NCI-H1092 (cell line): ENCODE data around the gene USH1C.

Source experiments
- DNase-seq: peaks from one replicate; lab custom pipeline; 2025; lab: John Stamatoyannopoulos, UW

USH1C gene

DNA sequence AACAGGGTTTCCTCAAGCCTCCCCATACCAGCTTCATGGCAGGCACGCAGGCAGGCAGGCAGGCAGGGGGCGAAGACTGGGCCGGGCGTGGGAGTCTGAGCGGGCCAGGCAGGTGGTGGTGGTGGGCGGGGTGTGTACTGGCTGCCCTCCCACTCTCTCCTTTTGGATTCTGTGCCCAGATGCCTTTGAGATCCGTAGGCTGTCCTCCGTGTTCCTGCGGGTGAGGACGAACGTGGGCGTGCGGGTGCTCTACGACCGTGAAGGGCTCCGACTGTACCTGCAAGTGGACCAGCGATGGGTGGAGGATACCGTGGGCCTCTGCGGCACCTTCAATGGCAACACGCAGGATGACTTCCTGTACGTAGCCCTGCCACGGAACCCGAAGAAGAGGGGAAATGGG is 25.8 kb upstream of the USH1C start:
- DNase-seq = no peak

DNA sequence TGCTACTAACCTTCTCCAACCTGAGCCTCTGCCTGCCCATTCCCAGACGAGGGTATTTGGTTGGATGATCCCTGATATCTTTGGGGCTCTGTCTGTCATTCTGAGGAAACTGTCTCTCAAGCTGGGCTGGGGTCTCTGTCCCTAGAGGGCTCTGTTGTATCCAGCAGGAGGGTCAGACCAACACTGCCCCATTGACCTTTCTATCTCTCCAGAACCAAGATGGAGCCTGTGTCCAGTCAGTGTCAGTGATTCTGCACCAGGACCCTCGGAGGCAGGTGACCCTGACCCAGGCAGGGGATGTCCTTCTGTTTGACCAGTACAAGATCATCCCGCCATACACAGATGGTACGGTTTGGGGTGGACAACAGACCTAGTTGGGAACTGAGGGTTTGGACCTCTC is 24.7 kb upstream of the USH1C start:
- no peak for DNase-seq

DNA sequence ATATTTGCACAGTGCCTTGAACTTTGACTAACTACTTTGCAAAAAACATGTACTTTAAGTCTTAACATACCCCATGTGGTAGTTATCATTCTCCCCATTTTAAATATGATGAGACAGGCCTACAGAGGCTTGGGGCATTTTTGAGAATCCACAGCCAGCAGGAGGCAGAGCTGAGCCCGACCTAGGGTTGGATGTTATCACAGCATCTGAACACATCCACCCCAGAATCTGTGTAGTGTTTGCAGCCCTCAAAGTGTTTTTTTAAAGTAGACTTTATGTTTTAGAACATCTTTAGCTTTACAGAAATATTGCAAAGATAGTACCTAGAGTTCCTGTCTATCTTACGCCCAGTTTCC is 20.4 kb upstream of the USH1C start:
- DNase-seq = no peak

DNA sequence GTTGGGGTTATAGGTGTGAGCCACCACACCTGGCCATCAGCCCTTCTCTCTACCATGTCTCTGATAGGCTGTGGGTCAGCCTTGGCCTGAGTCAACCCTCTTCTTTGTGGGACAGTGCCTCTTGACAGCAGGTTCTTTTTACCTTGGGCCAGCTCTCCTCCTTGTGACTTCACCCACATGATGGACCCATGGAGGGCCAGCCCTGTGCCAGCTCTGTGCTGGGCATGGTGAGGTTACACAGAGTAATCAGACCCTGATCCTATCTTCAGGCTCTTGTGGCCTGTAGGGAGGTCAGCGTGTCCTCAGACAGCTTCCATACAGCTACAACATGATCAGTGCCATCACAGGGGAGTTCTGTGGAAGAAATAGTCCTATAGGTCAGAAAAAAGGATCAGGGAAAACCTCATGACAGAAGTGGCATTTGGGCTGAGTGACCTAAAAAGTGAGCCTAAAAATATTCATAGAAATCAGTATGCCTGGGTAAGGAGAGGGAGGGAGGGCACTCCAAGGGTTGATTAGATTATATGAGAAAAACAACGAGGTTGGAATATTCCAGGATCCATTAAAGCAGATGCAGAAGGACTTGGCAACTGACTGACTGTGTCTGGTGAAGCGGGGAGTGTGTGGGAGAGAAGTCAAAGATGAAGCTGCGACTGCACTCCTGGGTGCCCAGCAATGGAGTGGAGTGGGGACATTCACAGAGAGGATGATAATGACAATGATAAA is 19.9 kb upstream of the USH1C start:
- DNase-seq = no peak

DNA sequence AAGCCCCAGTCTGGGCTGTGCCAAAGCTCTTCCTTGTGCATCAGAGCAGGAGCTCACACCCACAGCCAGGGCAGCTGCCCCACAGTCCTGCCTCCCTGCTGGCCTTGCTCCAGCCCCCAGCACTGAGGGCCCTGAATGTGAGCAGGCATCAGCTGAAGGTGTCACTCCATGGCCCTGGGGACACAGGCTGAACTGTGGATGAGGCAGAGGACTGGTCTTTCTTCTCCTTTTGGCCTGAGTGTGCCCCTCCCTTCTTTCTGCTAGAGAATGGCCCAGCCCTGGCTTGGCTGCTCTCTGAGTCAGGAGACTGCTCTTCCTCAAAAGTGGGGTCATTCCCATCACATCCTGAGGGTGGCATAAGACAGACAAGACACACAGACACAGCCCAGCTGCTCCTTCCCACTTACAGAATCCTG is 19.0 kb upstream of the USH1C start:
- no peak for DNase-seq

DNA sequence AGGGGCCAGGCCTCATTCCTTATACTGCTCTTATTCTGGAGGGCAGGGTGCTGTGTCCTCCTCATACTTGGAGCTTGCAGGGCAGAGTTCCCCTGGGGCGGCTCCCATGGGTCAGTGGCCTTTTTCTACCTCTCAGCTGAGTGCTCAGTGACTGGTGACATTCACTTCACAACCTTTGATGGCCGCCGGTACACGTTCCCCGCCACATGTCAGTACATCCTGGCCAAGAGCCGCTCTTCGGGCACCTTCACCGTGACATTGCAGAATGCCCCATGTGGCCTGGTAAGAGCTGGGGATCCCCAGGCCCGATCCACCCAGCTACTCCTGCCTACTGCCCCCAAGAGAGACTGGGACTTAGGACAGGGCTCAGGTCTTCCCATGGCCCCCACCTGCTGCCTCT is 17.3 kb upstream of the USH1C start:
- no peak for DNase-seq

DNA sequence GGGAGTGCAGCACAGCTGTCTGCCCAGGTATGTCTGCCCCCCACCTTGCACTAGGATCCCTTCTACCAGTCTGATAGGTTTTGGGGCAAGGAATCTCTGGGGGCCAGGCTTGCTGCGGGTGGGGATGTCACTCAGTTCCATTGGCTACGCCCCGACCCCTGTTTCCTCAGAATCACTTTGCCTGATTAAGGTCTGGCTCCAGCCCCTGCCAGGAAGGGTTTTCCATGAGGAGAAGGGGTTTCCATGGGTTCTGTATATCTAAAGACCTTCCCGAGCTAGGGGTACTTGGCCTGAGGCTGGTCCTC is 16.8 kb upstream of the USH1C start:
- DNase-seq = no peak

DNA sequence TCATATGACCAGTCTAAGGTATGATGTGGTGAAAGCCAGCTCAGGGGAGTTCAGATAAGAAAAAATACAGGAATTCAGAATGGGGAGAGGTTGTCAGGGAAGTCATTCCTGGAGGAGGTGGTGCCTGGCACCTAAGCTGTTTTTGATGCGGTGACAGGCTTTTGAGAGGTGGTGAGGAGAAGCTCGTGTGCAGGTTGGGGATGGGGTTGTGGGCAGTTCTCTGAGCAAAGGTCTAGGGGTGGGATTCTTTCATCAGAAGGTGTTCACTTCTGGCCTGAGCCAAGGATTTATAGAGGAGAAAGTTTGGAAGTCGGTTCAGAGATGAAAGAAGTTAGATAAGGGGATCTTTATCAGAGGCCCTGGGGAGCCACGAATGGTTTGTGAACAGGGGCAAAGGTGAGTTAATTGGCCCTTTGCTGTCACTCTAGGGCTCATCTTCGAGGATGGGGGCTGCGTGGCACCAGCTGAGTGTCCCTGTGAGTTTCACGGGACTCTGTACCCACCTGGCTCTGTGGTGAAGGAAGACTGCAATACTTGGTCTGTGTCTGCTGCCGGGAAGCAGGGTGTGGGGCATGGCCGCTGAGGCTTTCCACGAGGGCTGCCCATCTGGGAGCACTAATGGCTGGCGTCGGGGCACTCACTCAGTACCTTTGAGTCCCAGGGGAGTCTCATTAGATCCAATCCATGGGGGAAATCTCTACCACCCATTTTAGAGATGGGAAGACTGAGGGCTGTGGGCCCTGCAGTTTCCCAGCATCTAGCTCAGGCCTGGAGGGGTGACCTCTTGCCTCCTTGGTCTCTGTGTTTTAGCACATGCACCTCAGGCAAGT is 16.3 kb upstream of the USH1C start:
- DNase-seq = no peak

DNA sequence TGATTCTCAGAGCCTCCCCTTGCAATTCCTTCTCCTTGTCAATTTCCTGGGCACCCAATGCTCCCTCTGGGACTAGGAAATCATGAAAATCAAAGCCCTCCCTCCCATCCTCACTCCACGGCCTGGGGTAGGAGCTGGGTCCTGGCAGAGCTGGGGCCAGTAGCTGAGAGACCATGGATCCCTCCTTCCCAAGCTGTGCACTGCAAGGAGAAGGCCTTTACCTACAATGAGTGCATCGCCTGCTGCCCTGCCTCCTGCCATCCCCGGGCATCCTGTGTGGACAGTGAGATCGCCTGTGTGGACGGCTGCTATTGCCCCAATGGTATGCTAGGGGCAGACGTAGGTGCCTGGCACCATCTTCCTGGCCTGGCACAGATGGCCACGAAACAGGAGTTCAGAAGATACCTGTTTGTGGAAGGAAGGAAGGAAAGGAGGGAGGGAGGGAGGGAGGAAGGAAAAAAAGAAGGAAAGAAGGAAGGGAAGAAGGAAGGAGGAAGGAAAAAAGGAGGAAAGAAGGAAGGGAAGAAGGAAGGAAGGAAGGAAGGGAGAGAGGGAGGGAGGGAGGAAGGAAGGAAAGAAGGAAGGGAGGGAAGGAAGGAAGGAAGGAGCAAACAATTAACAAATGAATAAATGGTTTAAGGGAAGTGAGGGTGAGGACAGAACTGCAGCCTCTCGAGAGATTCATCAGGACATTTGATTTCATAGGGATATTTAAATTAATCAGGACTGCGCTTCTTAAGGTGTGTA is 15.3 kb upstream of the USH1C start:
- DNase-seq = no peak

DNA sequence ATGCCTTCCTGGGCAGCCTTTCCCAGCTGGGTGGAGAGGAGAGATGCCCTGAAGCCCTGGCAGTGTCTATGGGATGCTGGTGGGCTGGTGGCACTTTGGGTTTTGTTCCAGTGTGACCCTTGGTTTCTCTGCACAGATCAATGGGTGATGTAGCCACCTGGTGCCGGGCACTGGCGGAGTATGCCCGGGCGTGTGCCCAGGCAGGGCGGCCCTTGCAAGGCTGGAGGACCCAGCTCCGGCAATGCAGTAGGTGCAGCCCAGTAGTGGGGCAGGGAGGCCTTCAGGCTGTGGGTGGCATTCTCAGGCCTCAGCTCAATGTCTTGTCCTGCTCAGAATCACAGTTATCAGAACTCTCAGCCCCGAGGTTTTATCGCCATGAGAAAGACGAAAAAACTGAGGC is 14.7 kb upstream of the USH1C start:
- DNase-seq = no peak

DNA sequence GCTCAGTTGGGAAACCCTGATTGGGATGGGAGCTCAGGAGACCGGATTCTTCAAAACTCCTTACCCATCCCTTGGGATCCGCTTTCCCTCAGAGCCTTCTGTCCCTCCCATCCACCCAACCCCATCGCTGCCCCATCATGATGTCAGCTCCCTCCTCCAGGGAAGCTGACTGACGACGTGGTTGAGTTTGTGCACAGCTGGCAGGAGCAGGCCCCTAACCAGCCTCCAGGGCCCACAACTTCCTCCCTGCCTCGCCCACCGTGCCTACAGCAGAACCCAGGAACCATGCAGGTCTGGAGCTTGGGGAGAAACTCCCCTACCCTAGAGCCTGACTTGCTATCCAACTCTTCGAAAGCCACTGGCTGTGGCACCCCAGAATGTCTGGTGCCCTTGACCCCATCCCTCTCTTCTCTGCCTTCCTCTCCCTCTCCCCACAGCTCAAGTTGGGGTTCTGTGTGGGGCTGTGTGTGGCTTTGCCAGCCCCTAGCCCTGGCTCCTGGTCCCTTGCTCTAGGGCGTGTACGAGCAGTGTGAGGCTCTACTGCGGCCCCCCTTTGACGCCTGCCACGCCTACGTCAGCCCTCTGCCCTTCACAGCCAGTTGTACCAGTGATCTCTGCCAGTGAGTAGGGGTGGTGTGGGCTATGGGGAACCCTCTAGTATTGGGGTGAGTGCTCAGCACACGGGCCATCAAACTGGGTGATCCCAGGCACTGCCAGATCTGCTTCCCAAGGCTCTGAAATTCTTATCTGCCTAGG is 14.0 kb upstream of the USH1C start:
- no peak for DNase-seq

DNA sequence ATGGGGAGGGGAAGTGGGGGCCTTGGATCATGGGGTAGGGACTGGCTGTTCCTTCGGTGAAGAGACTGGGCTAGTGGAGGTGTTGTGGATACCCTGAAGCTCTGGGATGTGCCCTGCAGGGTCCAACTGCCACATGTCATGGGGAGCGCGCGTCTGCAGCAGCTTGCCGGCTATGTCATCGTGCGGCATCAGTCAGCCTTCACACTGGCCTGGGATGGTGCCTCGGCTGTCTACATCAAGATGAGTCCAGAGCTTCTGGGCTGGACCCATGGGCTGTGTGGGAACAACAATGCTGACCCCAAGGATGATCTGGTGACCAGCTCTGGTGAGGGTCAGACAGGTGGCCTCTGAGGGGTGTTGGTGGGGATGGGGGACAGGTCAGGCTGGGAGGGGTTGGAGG is 12.8 kb upstream of the USH1C start:
- no peak for DNase-seq

DNA sequence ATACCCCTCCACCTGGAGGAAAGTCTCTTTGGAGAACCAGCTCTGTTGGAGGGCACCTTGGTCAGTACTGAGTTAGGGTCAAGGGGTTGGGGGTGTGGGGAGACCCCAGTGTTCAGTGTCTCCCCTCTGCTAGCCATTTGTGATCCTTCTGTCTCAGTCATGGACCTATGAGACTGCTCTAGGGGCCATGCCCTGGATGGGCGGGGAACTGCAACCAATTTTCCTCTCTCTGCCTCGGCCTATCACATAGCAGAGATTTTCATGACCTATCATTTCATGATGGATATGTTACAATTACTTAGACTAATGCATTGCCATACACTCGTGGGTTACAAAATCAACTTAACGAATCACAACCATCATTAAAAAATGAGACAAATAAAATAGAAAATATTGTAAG is 10.3 kb upstream of the USH1C start:
- no peak for DNase-seq

DNA sequence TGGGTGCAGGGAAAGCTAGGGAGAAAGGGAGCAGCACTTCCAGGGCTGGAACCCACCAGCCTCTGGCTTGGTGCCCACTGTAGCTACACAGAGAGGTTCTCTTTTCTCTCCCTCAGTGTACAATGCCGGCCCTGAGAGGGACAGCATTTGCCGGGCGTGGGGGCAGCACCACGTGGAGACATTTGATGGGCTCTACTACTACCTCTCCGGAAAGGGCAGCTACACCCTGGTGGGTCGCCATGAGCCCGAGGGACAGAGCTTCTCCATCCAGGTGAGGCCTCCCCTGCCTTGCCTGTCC is 9.0 kb upstream of the USH1C start:
- DNase-seq = no peak

DNA sequence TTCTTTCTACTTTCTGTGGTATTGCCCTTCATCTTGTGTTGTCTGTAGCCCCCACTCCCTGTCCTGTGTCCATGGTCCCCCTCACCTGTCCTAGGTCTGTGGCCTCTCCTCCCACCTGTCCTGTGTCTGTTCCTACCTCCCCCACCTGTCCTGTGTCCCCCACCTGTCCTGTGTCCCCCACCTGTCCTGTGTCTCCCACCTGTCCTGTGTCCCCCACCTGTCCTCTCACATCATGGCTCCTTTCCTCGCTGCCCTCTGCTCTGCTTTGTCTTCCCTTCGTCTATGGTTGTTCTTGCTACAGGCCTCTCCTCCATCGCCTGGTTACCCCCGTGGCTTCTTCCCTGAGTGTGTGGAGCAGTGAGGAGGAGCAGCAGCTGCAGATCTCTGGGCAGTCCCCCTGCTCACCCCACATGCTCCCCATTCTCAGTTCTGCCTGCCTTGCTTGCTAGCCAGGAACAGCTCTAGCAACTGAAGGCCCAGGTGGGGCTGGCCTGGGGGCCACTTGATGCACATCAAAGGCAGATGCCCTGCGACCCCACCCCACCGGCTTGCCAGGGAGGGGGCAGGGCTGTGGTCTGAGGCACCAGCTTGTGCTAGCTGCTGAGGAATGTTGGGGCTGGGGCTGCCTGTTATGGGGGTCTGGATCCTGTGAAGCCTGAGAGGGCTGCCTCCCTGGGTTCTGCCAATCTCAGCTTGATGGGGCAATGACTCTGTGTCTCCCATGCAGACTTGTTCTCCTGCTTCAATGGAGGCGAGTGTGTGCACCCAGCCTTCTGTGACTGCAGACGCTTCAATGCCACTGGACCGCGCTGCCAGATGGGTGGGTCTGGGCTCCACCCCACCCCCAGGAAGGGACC is 8.4 kb upstream of the USH1C start:
- no peak for DNase-seq

DNA sequence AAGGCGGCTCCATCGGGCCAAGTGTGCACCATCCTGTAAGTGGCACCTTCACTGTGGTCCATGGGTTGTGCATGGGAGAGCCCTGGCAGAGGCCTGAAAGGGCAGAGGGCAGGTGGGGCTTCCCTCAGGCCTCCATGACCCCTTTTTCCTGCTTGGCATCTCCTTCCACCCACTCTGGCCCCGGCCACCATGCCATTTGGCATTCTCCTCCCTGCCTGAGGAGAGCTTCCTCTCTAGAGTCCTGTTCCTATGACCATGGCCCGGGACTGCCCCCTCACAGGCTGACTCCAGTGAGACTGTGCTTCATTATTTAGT is 7.8 kb upstream of the USH1C start:
- no peak for DNase-seq

DNA sequence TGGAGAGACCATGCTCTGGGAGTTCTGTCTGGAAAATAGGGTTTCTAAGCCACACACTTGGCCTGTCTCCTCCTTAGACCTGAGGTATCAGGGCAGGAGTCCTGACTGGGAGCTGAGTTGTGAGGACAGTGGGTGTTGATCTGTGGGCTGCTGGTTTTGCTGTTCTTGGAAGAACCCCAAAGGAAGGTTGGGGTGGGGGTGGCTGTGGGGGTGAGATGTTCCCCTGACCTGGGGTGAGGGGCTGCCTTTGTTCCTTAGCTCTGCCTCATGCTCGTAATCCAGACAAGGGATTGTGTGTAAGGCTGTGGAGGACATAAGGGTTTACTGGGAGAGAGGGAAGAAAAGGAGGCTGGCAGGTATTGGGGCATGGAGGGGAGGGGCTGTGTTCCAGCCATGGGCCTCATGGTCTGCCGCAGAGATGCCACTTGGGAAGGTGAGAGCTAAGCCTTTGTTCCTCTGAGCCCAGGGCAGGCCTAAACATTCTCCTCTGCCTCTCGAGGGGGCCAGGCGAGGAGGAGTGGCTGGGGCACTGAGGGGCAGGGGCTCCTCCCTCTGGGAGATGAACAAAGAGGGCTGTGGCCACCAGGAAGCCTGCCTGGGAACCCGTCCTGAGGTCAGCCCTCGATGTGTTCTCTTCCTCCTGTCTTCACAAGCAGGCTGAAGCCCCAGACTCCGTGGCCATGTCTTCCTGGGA is 7.3 kb upstream of the USH1C start:
- DNase-seq = no peak

DNA sequence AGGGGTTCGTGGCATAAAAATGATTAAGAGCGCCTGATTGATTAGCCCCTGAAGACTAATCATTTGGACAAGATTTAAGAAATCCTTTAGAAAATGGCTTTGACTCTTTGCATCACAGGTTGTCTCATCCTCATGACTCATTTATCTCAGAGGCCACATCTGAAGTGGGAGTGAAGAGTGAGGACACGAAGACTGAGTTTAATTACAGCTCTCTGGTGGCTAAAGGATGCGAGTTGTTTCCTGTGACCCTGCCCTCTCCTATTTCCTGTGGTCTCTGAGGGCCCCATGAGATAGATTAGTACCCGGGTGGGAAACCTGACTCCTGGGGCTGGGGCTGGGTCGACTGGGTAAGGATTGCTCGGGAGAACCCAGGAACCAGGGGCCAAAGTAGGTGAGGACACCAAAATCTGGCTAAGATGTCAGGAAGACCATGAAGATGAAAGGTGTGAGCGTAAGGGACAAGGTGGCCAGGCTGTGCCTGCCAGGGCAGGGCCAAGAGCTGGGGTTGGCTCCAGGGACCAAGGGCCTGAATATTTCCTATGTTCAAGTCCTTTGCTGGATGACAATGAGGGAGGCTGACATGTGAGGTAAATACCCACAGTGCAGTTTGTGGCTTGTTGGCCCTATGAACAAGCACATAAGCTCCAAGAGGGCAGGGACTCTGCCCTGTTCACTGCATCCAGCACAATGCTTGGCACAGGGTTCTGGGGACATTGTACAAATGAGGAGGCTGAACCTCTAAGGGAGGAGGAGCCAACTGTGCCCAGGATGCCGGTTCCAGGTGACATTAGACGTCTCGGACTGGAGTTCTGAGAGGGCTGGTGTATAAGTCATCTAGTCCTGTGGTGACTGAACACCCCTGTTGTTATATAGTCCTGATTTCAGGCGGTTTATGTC is 6.5 kb upstream of the USH1C start:
- no peak for DNase-seq

DNA sequence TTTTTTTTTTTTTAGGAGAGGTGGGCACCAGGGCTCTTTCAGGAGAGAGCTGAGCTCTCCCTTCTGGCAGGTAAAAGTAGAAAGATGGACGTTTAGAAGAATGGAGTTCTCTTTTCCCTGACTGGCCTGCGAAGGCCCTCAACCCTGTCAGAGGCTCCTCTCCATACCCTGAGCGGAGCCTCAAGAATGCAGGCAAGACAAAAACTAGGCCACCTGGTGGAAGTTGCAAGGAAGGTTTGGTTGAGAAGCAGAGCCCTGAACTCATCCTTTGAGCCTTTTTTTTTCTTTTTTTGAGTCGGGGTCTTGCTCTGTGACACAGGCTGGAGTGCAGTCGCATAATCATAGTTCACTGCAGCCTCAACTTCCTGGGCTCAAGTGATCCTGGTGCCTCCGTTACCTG is 4.2 kb upstream of the USH1C start:
- no peak for DNase-seq

DNA sequence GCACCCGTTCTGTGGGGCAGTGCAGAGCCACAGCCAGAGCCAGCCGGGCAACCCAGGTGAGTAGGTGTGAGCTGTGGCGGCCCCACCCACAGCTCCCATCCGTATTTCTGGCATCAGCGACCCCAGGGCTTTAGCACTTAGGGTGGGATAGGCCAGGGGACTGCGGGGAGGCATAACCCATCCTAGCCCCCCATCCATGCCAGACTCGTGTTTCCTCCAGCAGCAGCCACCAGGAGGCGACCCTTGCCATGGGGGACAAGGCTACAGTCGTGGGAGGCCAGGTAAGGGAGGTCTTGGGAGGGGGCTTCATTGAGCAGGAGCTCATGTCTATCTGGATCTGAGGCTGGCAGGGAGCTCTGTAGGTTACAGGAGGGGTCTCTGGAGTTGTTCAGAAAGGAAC is 3.7 kb upstream of the USH1C start:
- DNase-seq = no peak
